Omental fat pad (tissue), 4 donors: ENCODE data around the gene SULT2B1. TPM values are rescaled to one million over a fixed set of nuclear protein-coding genes. Genes with fewer than 3 reads are reported as not detected.

Experiments
- ATAC-seq: fragments of 150-250 bp; one replicate; pipeline ENCODE4 v1.9.1; 2016; ENCODE audit warnings: mild to moderate bottlenecking, moderate library complexity; ENCODE audit not compliant: low FRiP score
- DNase-seq: peaks from one replicate; pipeline ENCODE4 v3.0.0-alpha.2; 2019; ENCODE audit warnings: low spot score
- CTCF ChIP-seq, 3 donors: fragments of 450-650 bp; IDR thresholded peaks; one replicate each; pipeline ENCODE4 v1.5.1; 2016 to 2017; ENCODE audit warnings: antibody characterized with exemption in 3 of 3, mild to moderate bottlenecking in 3 of 3, moderate library complexity in 2 of 3
- total RNA-seq, 4 donors: library from RNA; depleted of rRNA; stranded (reverse); fragments of >200 nt; gene quantifications; one replicate each; pipeline ENCODE4 v1.1.0, GENCODE V29; 2016

SULT2B1 gene
- total RNA-seq, 4 donors from 2014 or later, result not detected

DNA sequence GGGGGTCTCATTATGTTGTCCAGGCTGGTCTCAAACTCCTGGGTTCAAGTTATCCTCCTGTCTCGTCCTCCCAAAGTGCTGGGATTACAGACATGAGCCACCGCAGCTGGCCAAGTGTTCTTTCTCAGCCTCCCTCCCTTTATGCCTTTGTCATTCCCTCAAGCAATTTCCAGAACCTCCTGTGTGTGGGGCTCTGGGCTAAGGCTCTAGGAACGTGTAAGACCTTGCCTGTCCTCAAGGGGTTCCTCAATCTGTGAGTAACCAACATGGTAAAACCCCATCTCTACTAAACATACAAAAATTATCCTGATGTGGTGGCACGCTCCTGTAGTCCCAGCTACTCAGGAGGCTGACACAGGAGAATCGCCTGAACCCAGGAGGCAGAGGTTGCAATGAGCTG lies 39.0 kb downstream of the SULT2B1 start:
- no peak for TF ChIP-seq CTCF (IDR thresholded peaks at IDR 0.05)
- no peak for ATAC-seq

GRCh38 chr19:48595171-48595570 lies 43.2 kb downstream of the SULT2B1 start:
- no peak for TF ChIP-seq CTCF (IDR thresholded peaks at IDR 0.05)
- no peak for DNase-seq

More for the DNA sequence above, 39.0 kb downstream of the SULT2B1 start:
- DNase-seq, result no peak

DNA sequence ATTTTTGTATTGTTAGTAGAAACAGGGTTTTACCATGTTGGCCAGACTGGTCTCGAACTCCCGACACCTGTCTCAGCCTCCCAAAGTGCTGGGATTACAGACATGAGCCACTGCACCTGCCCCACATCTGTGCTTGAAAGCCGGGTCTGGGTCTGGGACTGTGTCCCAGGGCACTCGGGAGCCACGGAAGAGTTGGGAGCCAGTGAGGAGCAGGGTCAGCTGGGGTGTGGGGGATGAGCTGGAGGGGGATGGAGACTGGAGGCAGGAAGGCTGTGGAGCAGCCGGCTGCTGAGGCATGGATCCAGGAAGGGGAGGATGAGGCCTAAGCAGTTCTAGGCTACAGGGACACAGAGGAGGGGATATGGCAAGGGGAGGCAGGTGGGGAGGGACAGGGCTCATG lies 43.9 kb downstream of the SULT2B1 start:
- DNase-seq (no peak), ATAC-seq (no peak)
- TF ChIP-seq CTCF (IDR thresholded peaks at IDR 0.05), result no peak

More at GRCh38 chr19:48595171-48595570, 43.2 kb downstream of the SULT2B1 start:
- no peak for ATAC-seq

DNA sequence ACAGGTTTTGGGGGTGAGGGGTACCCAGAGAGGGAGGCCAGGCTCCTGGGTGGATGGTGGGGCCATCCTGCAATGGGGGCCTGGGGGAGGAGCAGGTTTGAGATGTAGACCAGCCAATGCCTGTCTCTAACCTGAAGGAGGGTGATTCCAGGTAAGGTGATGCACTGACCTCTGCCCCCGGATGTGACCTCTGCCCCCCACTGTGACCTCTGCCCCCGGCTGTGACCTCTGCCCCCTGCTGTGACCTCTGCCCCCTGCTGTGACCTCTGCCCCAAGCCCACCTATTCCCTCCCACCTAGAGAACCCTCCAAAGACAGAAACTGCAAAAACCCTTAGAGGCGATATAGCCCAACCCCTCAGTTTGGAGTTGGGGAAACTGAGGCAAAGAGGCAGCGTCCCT lies 44.3 kb downstream of the SULT2B1 start:
- TF ChIP-seq CTCF (IDR thresholded peaks at IDR 0.05), result no peak
- DNase-seq, result no peak
- no peak for ATAC-seq

- no peak for TF ChIP-seq CTCF (IDR thresholded peaks at IDR 0.05)
- DNase-seq (no peak), ATAC-seq (no peak)
These were observed 44.9 kb downstream of the SULT2B1 start for GRCh38 chr19:48596679-48597465.

- DNase-seq, result no peak
- TF ChIP-seq CTCF (IDR thresholded peaks at IDR 0.05), result no peak
- ATAC-seq, result no peak
These were observed 47.2 kb downstream of the SULT2B1 start for GRCh38 chr19:48598996-48599700.
